PFSK-1 (cell line): ENCODE measurements around the gene LRRC4.

Experiments
- POLR2AphosphoS5 ChIP-seq: IDR thresholded peaks from 2 replicates; pipeline ENCODE4 v1.6.1; 2012; ENCODE audit warnings: low read depth, mild to moderate bottlenecking, control low read depth, low read length, moderate library complexity
- SIN3A ChIP-seq: IDR thresholded peaks from 2 replicates; pipeline ENCODE4 v1.6.1; 2012; ENCODE audit warnings: mild to moderate bottlenecking, low read length, moderate library complexity, borderline replicate concordance; ENCODE audit not compliant: insufficient read depth
- TF ChIP-seq, protein P1 (sequence below), 2 experiments: IDR thresholded peaks; 2 replicates each; pipeline versions ENCODE4 v1.6.1 to v1.8.0; 2011 to 2012; ENCODE audit warnings: low read depth in 2 of 2, low read length in 2 of 2, control low read depth in 1 of 2, inconsistent platforms in 1 of 2, mild to moderate bottlenecking in 1 of 2, moderate library complexity in 1 of 2; ENCODE audit not compliant: insufficient read depth in 1 of 2

DNA sequence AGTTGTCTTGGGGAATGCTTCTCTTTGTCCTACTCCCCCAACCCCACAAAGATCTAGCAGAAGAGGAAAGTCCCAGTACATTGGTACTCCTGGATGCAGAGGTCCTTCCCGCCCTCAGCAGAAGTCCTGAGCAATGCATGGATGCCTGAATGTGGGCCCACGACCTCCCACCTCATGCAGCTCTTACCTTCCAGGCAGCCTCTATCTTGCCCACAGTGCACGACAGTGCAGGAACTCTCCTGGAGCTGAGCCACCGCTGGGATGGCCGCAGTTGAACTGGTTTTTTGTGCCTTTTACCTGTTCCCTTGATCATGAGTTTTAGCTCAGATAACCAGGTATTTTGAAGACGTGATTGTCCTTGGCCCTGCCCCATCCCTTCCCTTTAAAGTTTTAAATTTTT lies 37.9 kb downstream of the LRRC4 start:
- TF ChIP-seq, protein P1, sequence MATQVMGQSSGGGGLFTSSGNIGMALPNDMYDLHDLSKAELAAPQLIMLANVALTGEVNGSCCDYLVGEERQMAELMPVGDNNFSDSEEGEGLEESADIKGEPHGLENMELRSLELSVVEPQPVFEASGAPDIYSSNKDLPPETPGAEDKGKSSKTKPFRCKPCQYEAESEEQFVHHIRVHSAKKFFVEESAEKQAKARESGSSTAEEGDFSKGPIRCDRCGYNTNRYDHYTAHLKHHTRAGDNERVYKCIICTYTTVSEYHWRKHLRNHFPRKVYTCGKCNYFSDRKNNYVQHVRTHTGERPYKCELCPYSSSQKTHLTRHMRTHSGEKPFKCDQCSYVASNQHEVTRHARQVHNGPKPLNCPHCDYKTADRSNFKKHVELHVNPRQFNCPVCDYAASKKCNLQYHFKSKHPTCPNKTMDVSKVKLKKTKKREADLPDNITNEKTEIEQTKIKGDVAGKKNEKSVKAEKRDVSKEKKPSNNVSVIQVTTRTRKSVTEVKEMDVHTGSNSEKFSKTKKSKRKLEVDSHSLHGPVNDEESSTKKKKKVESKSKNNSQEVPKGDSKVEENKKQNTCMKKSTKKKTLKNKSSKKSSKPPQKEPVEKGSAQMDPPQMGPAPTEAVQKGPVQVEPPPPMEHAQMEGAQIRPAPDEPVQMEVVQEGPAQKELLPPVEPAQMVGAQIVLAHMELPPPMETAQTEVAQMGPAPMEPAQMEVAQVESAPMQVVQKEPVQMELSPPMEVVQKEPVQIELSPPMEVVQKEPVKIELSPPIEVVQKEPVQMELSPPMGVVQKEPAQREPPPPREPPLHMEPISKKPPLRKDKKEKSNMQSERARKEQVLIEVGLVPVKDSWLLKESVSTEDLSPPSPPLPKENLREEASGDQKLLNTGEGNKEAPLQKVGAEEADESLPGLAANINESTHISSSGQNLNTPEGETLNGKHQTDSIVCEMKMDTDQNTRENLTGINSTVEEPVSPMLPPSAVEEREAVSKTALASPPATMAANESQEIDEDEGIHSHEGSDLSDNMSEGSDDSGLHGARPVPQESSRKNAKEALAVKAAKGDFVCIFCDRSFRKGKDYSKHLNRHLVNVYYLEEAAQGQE (IDR thresholded peaks at IDR 0.05; ENCODE audit: insufficient read depth in 1 of 2, low read depth in 2 of 2, low read length in 2 of 2): no peak
- TF ChIP-seq POLR2AphosphoS5 (no peak), SIN3A (no peak)
